IMR-90 (cell line): ENCODE data around the gene ATG2A. TPM values are rescaled to one million over a fixed set of nuclear protein-coding genes. Genes with fewer than 3 reads are reported as not detected.

Experiments used
- ATAC-seq: fragments of 200-7000 bp; cut with Tn5 transposase; 2 replicates; pipeline ENCODE4 v1.9.1; 2020; ENCODE audit warnings: low read depth, mild to moderate bottlenecking, moderate library complexity
- BruUV-seq: library from RNA; stranded (reverse); fragments of 400-500 nt; replicated peaks from 2 replicates; lab custom pipeline; 2021; lab: Mats Ljungman, UMichigan
- CTCF ChIA-PET: fragments of 300-600 bp; formaldehyde crosslinking; extraction: SDS; loops from one replicate; lab custom pipeline; 2021; ENCODE audit warnings: antibody characterized with exemption; lab: Yijun Ruan, JAX
- POLR2A ChIA-PET: fragments of 300-600 bp; sonication (Branson Sonifier 250); formaldehyde crosslinking; loops from one replicate; lab custom pipeline; 2022; ENCODE audit warnings: antibody characterized with exemption; ENCODE audit not compliant: unreplicated experiment; lab: Charles Lee
- DNase-seq: peaks from one replicate; pipeline ENCODE4 v3.0.0; 2013
- H2AFZ ChIP-seq: replicated peaks from 2 replicates; pipeline ENCODE3; 2013; ENCODE audit warnings: low read length, mild to moderate bottlenecking; ENCODE audit not compliant: poor library complexity
- H2AK5ac ChIP-seq: 2 replicates; pipeline ENCODE4 v1.6.1; 2013; ENCODE audit warnings: low read depth, low read length, inconsistent platforms
- H2AK9ac ChIP-seq: replicated peaks from 2 replicates; pipeline ENCODE3; 2013; ENCODE audit warnings: mild to moderate bottlenecking, low read depth, low read length, moderate library complexity; ENCODE audit not compliant: poor library complexity
- H2BK120ac ChIP-seq: 2 replicates; pipeline ENCODE4 v1.6.1; 2013; ENCODE audit warnings: low read depth, low read length, inconsistent platforms
- H2BK15ac ChIP-seq: 3 replicates; pipeline ENCODE4 v1.6.1; 2013; ENCODE audit warnings: low read depth, low read length, inconsistent platforms
- H2BK20ac ChIP-seq: 2 replicates; pipeline ENCODE4 v1.6.1; 2013; ENCODE audit warnings: low read depth, mild to moderate bottlenecking, inconsistent platforms, low read length, moderate library complexity
- H2BK5ac ChIP-seq: 2 replicates; pipeline ENCODE4 v1.6.1; 2013; ENCODE audit warnings: mild to moderate bottlenecking, low read depth, low read length, inconsistent platforms; ENCODE audit not compliant: poor library complexity, severe bottlenecking
- H3K14ac ChIP-seq: replicated peaks from 2 replicates; pipeline ENCODE4 v1.6.1; 2013; ENCODE audit warnings: low read depth, low read length, inconsistent platforms
- H3K18ac ChIP-seq: 2 replicates; pipeline ENCODE4 v1.6.1; 2013; ENCODE audit warnings: low read depth, low read length, control low read depth
- H3K23ac ChIP-seq: 2 replicates; pipeline ENCODE4 v1.6.1; 2013; ENCODE audit warnings: low read depth, low read length, inconsistent platforms
- H3K27ac ChIP-seq: 2 replicates; pipeline ENCODE4 v1.5.1; 2013; ENCODE audit warnings: mild to moderate bottlenecking, control low read depth, low read length; ENCODE audit not compliant: insufficient read depth
- H3K27me3 ChIP-seq: 2 replicates; pipeline ENCODE4 v1.6.1; 2013; ENCODE audit warnings: low read length; ENCODE audit not compliant: control insufficient read depth, insufficient read depth
- H3K36me3 ChIP-seq: 2 replicates; pipeline ENCODE4 v1.6.1; 2013; ENCODE audit warnings: low read length, mixed read lengths; ENCODE audit not compliant: control insufficient read depth, insufficient read depth
- H3K4ac ChIP-seq: 2 replicates; pipeline ENCODE4 v1.6.1; 2013; ENCODE audit warnings: low read depth, low read length, inconsistent platforms
- H3K4me1 ChIP-seq: 2 replicates; pipeline ENCODE4 v1.6.1; 2013; ENCODE audit warnings: low read length, mixed read lengths; ENCODE audit not compliant: control insufficient read depth, insufficient read depth
- H3K4me2 ChIP-seq: 2 replicates; pipeline ENCODE4 v1.6.1; 2013; ENCODE audit warnings: low read depth, mild to moderate bottlenecking, control low read depth, low read length, moderate library complexity
- H3K4me3 ChIP-seq: 2 replicates; pipeline ENCODE4 v1.5.1; 2013; ENCODE audit warnings: low read depth, mild to moderate bottlenecking, control low read depth, low read length, moderate library complexity; ENCODE audit not compliant: insufficient read depth
- H3K56ac ChIP-seq: 2 replicates; pipeline ENCODE4 v1.6.1; 2013; ENCODE audit warnings: low read length, inconsistent platforms; ENCODE audit not compliant: insufficient read depth; ENCODE audit errors: extremely low read depth
- H3K79me1 ChIP-seq, 2 experiments: 2 replicates each; pipeline ENCODE4 v1.6.1; 2013; ENCODE audit warnings: low read length in 2 of 2, inconsistent platforms in 1 of 2, low read depth in 1 of 2
- H3K9ac ChIP-seq: 2 replicates; pipeline ENCODE4 v1.6.1; 2013; ENCODE audit warnings: low read depth, low read length, control low read depth
- H3K9me1 ChIP-seq: 2 replicates; pipeline ENCODE4 v1.6.1; 2013; ENCODE audit warnings: low read length, inconsistent platforms; ENCODE audit not compliant: insufficient read depth
- H3K9me3 ChIP-seq: 2 replicates; pipeline ENCODE4 v1.6.1; 2013; ENCODE audit warnings: low read length; ENCODE audit not compliant: control insufficient read depth, insufficient read depth
- H4K20me1 ChIP-seq: 2 replicates; pipeline ENCODE4 v1.6.1; 2013; ENCODE audit warnings: low read length, inconsistent platforms; ENCODE audit not compliant: insufficient read depth
- H4K5ac ChIP-seq: 2 replicates; pipeline ENCODE4 v1.6.1; 2013; ENCODE audit warnings: mild to moderate bottlenecking, low read depth, low read length, control low read depth
- H4K8ac ChIP-seq, 2 experiments: 2 replicates each; pipeline ENCODE4 v1.6.1; 2013; ENCODE audit warnings: low read depth in 2 of 2, low read length in 2 of 2, control low read depth in 1 of 2, inconsistent platforms in 1 of 2
- H4K91ac ChIP-seq: 2 replicates; pipeline ENCODE4 v1.6.1; 2013; ENCODE audit warnings: low read depth, low read length, inconsistent platforms; ENCODE audit not compliant: insufficient read depth
- MAFK ChIP-seq: IDR thresholded peaks from 2 replicates; pipeline ENCODE4 v1.6.1; 2012; ENCODE audit warnings: low read depth, low read length, improper control_type of control experiment
- MXI1 ChIP-seq: IDR thresholded peaks from 2 replicates; pipeline ENCODE4 v1.6.1; 2012; ENCODE audit warnings: low read depth, mild to moderate bottlenecking, low read length, moderate library complexity, borderline replicate concordance
- POLR2A ChIP-seq: IDR thresholded peaks from 2 replicates; pipeline ENCODE4 v1.6.1; 2012; ENCODE audit warnings: mild to moderate bottlenecking, low read depth, low read length
- WGBS, 2 experiments: methylation state at CpG; one replicate each; pipeline versions ENCODE4 v1.1.5 to v1.1.7; 2013; ENCODE audit warnings: missing lambda C conversion rate in 2 of 2; ENCODE audit not compliant: insufficient read length in 1 of 2; ENCODE audit errors: extremely low coverage in 2 of 2; 5-methylcytosine and 5-hydroxymethylcytosine counted together
- dilution Hi-C: fragments of 300-500 bp; cut with HindIII; formaldehyde crosslinking; loops from one replicate; pipeline ENCODE4 v1.14.3; 2018; ENCODE audit warnings: low sequenced_read_pairs; ENCODE audit not compliant: unreplicated experiment
- in situ Hi-C: fragments of 300-500 bp; cut with MboI; formaldehyde crosslinking; loops from 3 replicates; pipeline ENCODE4 v1.14.3; 2019; ENCODE audit warnings: low sequenced_read_pairs, inconsistent platforms, mixed read lengths
- intact Hi-C: fragments of 100-400 bp; cut with micrococcal nuclease; formaldehyde crosslinking; loops from 2 replicates; pipeline ENCODE4 v1.10.0; 2022
- polyA plus RNA-seq, 3 experiments: library from polyadenylated mRNA; depleted of rRNA; stranded (reverse); fragments of >200 nt; gene quantifications; 2 replicates each; pipeline ENCODE4 v1.2.3, GENCODE V29; 2012; ENCODE audit warnings: low replicate concordance in 1 of 3
- total RNA-seq: library from RNA; depleted of rRNA; stranded (reverse); fragments of >200 nt; gene quantifications from 2 replicates; pipeline ENCODE4 v1.2.3, GENCODE V29; 2012
- TF ChIP-seq, protein P1 (sequence below): conservative IDR thresholded peaks from 2 replicates; pipeline ENCODE4 v1.5.1; 2012; ENCODE audit warnings: mild to moderate bottlenecking, low read depth, low read length, improper control_type of control experiment

Gene ATG2A
- total and polyA plus RNA-seq, 2 of the 4 experiments (the other 2 are of a cell fraction) = 3.2 to 10.5 TPM

DNA sequence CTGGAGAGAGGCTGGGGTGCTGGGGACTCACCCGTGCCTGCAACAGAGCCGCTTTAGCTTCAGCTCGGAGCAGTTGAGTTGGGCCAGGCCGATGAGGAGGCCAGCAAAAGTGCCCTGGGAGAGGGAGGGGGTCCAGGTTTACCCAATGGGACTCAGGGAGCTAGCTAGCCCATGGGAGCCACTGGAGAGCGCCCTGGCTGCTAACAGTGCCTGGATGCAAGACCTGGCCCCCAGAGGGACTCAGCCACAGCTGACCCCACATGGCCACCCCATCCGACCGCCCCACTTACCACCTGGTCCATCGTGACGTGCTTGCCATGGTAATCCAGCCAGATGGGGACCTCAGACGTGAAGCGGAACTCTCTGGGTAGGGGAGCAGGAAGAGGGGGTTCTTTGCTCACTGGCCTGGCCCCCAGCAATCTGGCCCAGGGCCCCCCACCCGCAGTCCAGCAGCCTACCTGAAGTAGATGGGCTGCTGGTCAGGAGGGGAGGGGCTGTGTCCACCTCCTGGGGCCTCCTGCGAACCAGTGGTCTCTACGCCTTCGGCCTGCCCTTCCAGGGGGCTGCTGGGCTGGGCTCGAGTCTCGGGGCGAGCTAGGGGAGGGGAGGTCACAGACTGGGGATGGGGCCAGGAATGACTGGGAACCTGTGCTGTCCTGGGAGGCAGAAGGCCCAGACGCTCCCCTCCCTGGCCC is 19.5 kb downstream of the ATG2A start:
- WGBS, 2 experiments = 90% methylated on average over 2 of the region's 19 CpGs; no CpG with 5 or more reads in 1 of the 2 experiments
- no peak overlapping the region for H2AK5ac ChIP-seq
- H3K4me2 ChIP-seq = no peak overlapping the region
- no peaks in the 10 kb centered on the region for H3K27me3 ChIP-seq
- H2BK20ac ChIP-seq = no peak overlapping the region
- H4K8ac ChIP-seq = no peak overlapping the region
- H3K4me1 ChIP-seq = no peaks in the 10 kb centered on the region
- no peak overlapping the region for H2AFZ ChIP-seq
- peaks cover 47% of the 10 kb centered on the region for H3K36me3 ChIP-seq
- intact Hi-C loops = no loop called here
- H3K14ac ChIP-seq = no peak overlapping the region
- no TSS peak for BruUV-seq
- H3K23ac ChIP-seq = no peak overlapping the region
- H3K79me1 ChIP-seq = no peaks in the 10 kb centered on the region
- TF ChIP-seq MAFK (no peak), POLR2A (no peak), MXI1 (no peak)
- TF ChIP-seq, protein P1, sequence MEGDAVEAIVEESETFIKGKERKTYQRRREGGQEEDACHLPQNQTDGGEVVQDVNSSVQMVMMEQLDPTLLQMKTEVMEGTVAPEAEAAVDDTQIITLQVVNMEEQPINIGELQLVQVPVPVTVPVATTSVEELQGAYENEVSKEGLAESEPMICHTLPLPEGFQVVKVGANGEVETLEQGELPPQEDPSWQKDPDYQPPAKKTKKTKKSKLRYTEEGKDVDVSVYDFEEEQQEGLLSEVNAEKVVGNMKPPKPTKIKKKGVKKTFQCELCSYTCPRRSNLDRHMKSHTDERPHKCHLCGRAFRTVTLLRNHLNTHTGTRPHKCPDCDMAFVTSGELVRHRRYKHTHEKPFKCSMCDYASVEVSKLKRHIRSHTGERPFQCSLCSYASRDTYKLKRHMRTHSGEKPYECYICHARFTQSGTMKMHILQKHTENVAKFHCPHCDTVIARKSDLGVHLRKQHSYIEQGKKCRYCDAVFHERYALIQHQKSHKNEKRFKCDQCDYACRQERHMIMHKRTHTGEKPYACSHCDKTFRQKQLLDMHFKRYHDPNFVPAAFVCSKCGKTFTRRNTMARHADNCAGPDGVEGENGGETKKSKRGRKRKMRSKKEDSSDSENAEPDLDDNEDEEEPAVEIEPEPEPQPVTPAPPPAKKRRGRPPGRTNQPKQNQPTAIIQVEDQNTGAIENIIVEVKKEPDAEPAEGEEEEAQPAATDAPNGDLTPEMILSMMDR = no peak
- H3K56ac ChIP-seq = no peak overlapping the region
- peaks cover 4% of the 10 kb centered on the region; the same call in 1 of the 2 replicates for H4K20me1 ChIP-seq
- no peak overlapping the region for H2BK120ac ChIP-seq
- ChIA-PET CTCF (no interaction called here), POLR2A (no interaction called here)
- dilution Hi-C loops = no loop called here
- H2BK15ac ChIP-seq = no peak overlapping the region
- in situ Hi-C loops = no loop called here
- H3K4me3 ChIP-seq = no peak overlapping the region
- no peak overlapping the region for H3K4ac ChIP-seq
- H3K9me3 ChIP-seq = no peaks in the 10 kb centered on the region
- H2AK9ac ChIP-seq = peak overlapping the region; percentile 16
- ATAC-seq (no peak), DNase-seq (no peak)
- H3K27ac ChIP-seq = no peak overlapping the region
- H3K9ac ChIP-seq = no peak overlapping the region
- H2BK5ac ChIP-seq = no peak overlapping the region
- no peaks in the 10 kb centered on the region for H3K9me1 ChIP-seq
- H3K18ac ChIP-seq = no peak overlapping the region
- no peak overlapping the region for H4K5ac ChIP-seq
- H4K91ac ChIP-seq = no peak overlapping the region
